Activated naive CD8-positive, alpha-beta T cell treated with anti-CD3 and anti-CD28 coated beads, Interleukin-2, amount 10 ng/mL, durations not matched to agents 7 days and 5 days (primary cell): ENCODE results near the gene NFIB. TPM values are rescaled to one million over a fixed set of nuclear protein-coding genes. Genes with fewer than 3 reads are reported as not detected.

Experiments used
- ATAC-seq: fragments of 150-1000 bp; cut with Tn5 transposase; one replicate; pipeline ENCODE4 v1.10.0; 2021; ENCODE audit warnings: low read depth, moderate library complexity
- POLR2A ChIA-PET: fragments of 350-600 bp; sonication (Branson Sonifier 250); formaldehyde crosslinking; loops from one replicate; lab custom pipeline; 2021; ENCODE audit warnings: antibody characterized with exemption; lab: Charles Lee
- DNase-seq: peaks from one replicate; pipeline ENCODE4 v3.0.0; 2021
- H3K27ac Mint-ChIP-seq: one replicate; pipeline ENCODE4 v1.8.0; 2022; ENCODE audit warnings: mild to moderate bottlenecking, mixed read lengths
- H3K27me3 Mint-ChIP-seq: one replicate; pipeline ENCODE4 v1.8.0; 2022; ENCODE audit warnings: mild to moderate bottlenecking, moderate library complexity, mixed read lengths
- H3K36me3 Mint-ChIP-seq: one replicate; pipeline ENCODE4 v1.8.0; 2021; ENCODE audit warnings: mild to moderate bottlenecking, mixed read lengths
- H3K4me1 Mint-ChIP-seq: one replicate; pipeline ENCODE4 v1.8.0; 2021; ENCODE audit warnings: mixed read lengths
- H3K4me3 Mint-ChIP-seq: one replicate; pipeline ENCODE4 v1.8.0; 2022; ENCODE audit warnings: mild to moderate bottlenecking, moderate library complexity, mixed read lengths
- H3K9me3 Mint-ChIP-seq: one replicate; pipeline ENCODE4 v1.8.0; 2021; ENCODE audit warnings: mixed read lengths
- total RNA-seq, 2 experiments: library from RNA; stranded (reverse); gene quantifications; one replicate each; pipeline ENCODE4 v1.2.3, GENCODE V29; 2021

Gene NFIB
- total RNA-seq, 2 experiments from 2014 or later: not detected

- Mint-ChIP-seq H3K27me3 (no peaks in the 10 kb centered on the region), H3K27ac (no peak overlapping the region), H3K4me1 (no peaks in the 10 kb centered on the region), H3K36me3 (no peaks in the 10 kb centered on the region), H3K9me3 (no peaks in the 10 kb centered on the region), H3K4me3 (no peak overlapping the region)
- POLR2A ChIA-PET: no interaction called here
- ATAC-seq (no peak), DNase-seq (no peak)
Observed at GRCh38 chr9:14085810-14086209, 228.1 kb downstream of the NFIB start.

- no peak overlapping the region for H3K4me3 Mint-ChIP-seq
- H3K9me3 Mint-ChIP-seq: no peaks in the 10 kb centered on the region
- DNase-seq (no peak), ATAC-seq (no peak)
- no peak overlapping the region for H3K27ac Mint-ChIP-seq
- H3K36me3 Mint-ChIP-seq: no peaks in the 10 kb centered on the region
- no peaks in the 10 kb centered on the region for H3K27me3 Mint-ChIP-seq
- POLR2A ChIA-PET: no interaction called here
- no peaks in the 10 kb centered on the region for H3K4me1 Mint-ChIP-seq
Observed at GRCh38 chr9:14084867-14085266, 229.1 kb downstream of the NFIB start.

GRCh38 chr9:14083366-14083765 lies 230.6 kb downstream of the NFIB start:
- no peaks in the 10 kb centered on the region for H3K4me1 Mint-ChIP-seq
- POLR2A ChIA-PET: no interaction called here
- no peaks in the 10 kb centered on the region for H3K36me3 Mint-ChIP-seq
- H3K9me3 Mint-ChIP-seq: no peaks in the 10 kb centered on the region
- no peaks in the 10 kb centered on the region for H3K27me3 Mint-ChIP-seq
- no peak overlapping the region for H3K27ac Mint-ChIP-seq
- no peak overlapping the region for H3K4me3 Mint-ChIP-seq
- ATAC-seq (no peak), DNase-seq (no peak)

- Mint-ChIP-seq H3K4me1 (no peaks in the 10 kb centered on the region), H3K4me3 (no peak overlapping the region), H3K9me3 (no peaks in the 10 kb centered on the region), H3K36me3 (no peaks in the 10 kb centered on the region), H3K27ac (no peak overlapping the region), H3K27me3 (no peaks in the 10 kb centered on the region)
- ATAC-seq (no peak), DNase-seq (no peak)
- POLR2A ChIA-PET: no interaction called here
Observed at GRCh38 chr9:14082732-14083131, 231.2 kb downstream of the NFIB start.

GRCh38 chr9:14081745-14082144 lies 232.2 kb downstream of the NFIB start:
- H3K4me3 Mint-ChIP-seq: no peak overlapping the region
- no peaks in the 10 kb centered on the region for H3K27me3 Mint-ChIP-seq
- H3K9me3 Mint-ChIP-seq: no peaks in the 10 kb centered on the region
- ATAC-seq: no peak
- no peak for DNase-seq
- no peaks in the 10 kb centered on the region for H3K36me3 Mint-ChIP-seq
- H3K4me1 Mint-ChIP-seq: no peaks in the 10 kb centered on the region
- H3K27ac Mint-ChIP-seq: no peak overlapping the region
- POLR2A ChIA-PET: no interaction called here

- H3K36me3 Mint-ChIP-seq: no peaks in the 10 kb centered on the region
- POLR2A ChIA-PET: no interaction called here
- no peaks in the 10 kb centered on the region for H3K9me3 Mint-ChIP-seq
- no peaks in the 10 kb centered on the region for H3K4me1 Mint-ChIP-seq
- H3K27me3 Mint-ChIP-seq: no peaks in the 10 kb centered on the region
- no peak overlapping the region for H3K27ac Mint-ChIP-seq
- DNase-seq: no peak
- no peak for ATAC-seq
- H3K4me3 Mint-ChIP-seq: no peak overlapping the region
Observed at GRCh38 chr9:14080959-14081542, 232.9 kb downstream of the NFIB start.

GRCh38 chr9:14079440-14079839 lies 234.5 kb downstream of the NFIB start:
- no peak overlapping the region for H3K4me3 Mint-ChIP-seq
- H3K36me3 Mint-ChIP-seq: no peaks in the 10 kb centered on the region
- no peak overlapping the region for H3K27ac Mint-ChIP-seq
- no peak for DNase-seq
- no peak for ATAC-seq
- H3K27me3 Mint-ChIP-seq: no peaks in the 10 kb centered on the region
- no peaks in the 10 kb centered on the region for H3K9me3 Mint-ChIP-seq
- POLR2A ChIA-PET: no interaction called here
- H3K4me1 Mint-ChIP-seq: no peaks in the 10 kb centered on the region

GRCh38 chr9:14077672-14078071 lies 236.3 kb downstream of the NFIB start:
- no peak for DNase-seq
- POLR2A ChIA-PET: no interaction called here
- H3K36me3 Mint-ChIP-seq: no peaks in the 10 kb centered on the region
- H3K9me3 Mint-ChIP-seq: no peaks in the 10 kb centered on the region
- H3K27ac Mint-ChIP-seq: no peak overlapping the region
- H3K27me3 Mint-ChIP-seq: no peaks in the 10 kb centered on the region
- no peak for ATAC-seq
- H3K4me3 Mint-ChIP-seq: no peak overlapping the region
- no peaks in the 10 kb centered on the region for H3K4me1 Mint-ChIP-seq

GRCh38 chr9:14075218-14075617 lies 238.7 kb downstream of the NFIB start:
- POLR2A ChIA-PET: no interaction called here
- ATAC-seq (no peak), DNase-seq (no peak)
- Mint-ChIP-seq H3K9me3 (peaks cover 3% of the 10 kb centered on the region), H3K4me1 (no peaks in the 10 kb centered on the region), H3K4me3 (no peak overlapping the region), H3K27ac (no peak overlapping the region), H3K36me3 (no peaks in the 10 kb centered on the region), H3K27me3 (no peaks in the 10 kb centered on the region)

GRCh38 chr9:14072850-14073249 lies 241.1 kb downstream of the NFIB start:
- no peaks in the 10 kb centered on the region for H3K36me3 Mint-ChIP-seq
- H3K9me3 Mint-ChIP-seq: peaks cover 3% of the 10 kb centered on the region
- ATAC-seq (no peak), DNase-seq (no peak)
- no peaks in the 10 kb centered on the region for H3K4me1 Mint-ChIP-seq
- H3K4me3 Mint-ChIP-seq: no peak overlapping the region
- H3K27ac Mint-ChIP-seq: no peak overlapping the region
- H3K27me3 Mint-ChIP-seq: no peaks in the 10 kb centered on the region
- POLR2A ChIA-PET: no interaction called here

- Mint-ChIP-seq H3K4me3 (no peak overlapping the region), H3K27me3 (no peaks in the 10 kb centered on the region), H3K4me1 (no peaks in the 10 kb centered on the region), H3K36me3 (no peaks in the 10 kb centered on the region), H3K27ac (no peak overlapping the region), H3K9me3 (peaks cover 3% of the 10 kb centered on the region)
- DNase-seq: no peak
- ATAC-seq: no peak
- POLR2A ChIA-PET: no interaction called here
Observed at GRCh38 chr9:14071484-14071883, 242.5 kb downstream of the NFIB start.

GRCh38 chr9:14068690-14069089 lies 245.3 kb downstream of the NFIB start:
- peaks cover 3% of the 10 kb centered on the region for H3K9me3 Mint-ChIP-seq
- no peak overlapping the region for H3K4me3 Mint-ChIP-seq
- no peak for DNase-seq
- H3K36me3 Mint-ChIP-seq: no peaks in the 10 kb centered on the region
- H3K27me3 Mint-ChIP-seq: no peaks in the 10 kb centered on the region
- H3K4me1 Mint-ChIP-seq: no peaks in the 10 kb centered on the region
- no peak overlapping the region for H3K27ac Mint-ChIP-seq
- POLR2A ChIA-PET: no interaction called here
- no peak for ATAC-seq

GRCh38 chr9:14066831-14067230 lies 247.1 kb downstream of the NFIB start:
- Mint-ChIP-seq H3K27me3 (no peaks in the 10 kb centered on the region), H3K27ac (no peak overlapping the region), H3K36me3 (no peaks in the 10 kb centered on the region), H3K4me1 (no peaks in the 10 kb centered on the region), H3K9me3 (peaks cover under 1% of the 10 kb centered on the region), H3K4me3 (no peak overlapping the region)
- ATAC-seq (no peak), DNase-seq (no peak)
- POLR2A ChIA-PET: no interaction called here

GRCh38 chr9:14066032-14066431 lies 247.9 kb downstream of the NFIB start:
- Mint-ChIP-seq H3K4me3 (no peak overlapping the region), H3K27me3 (no peaks in the 10 kb centered on the region), H3K36me3 (no peaks in the 10 kb centered on the region), H3K4me1 (no peaks in the 10 kb centered on the region), H3K9me3 (no peaks in the 10 kb centered on the region), H3K27ac (no peak overlapping the region)
- ATAC-seq (no peak), DNase-seq (no peak)
- POLR2A ChIA-PET: no interaction called here

GRCh38 chr9:14064940-14065339 lies 249.0 kb downstream of the NFIB start:
- Mint-ChIP-seq H3K4me1 (no peaks in the 10 kb centered on the region), H3K4me3 (no peak overlapping the region), H3K36me3 (no peaks in the 10 kb centered on the region), H3K27ac (no peak overlapping the region), H3K27me3 (no peaks in the 10 kb centered on the region), H3K9me3 (no peaks in the 10 kb centered on the region)
- no peak for DNase-seq
- ATAC-seq: no peak
- POLR2A ChIA-PET: no interaction called here
